ENCODE results near the gene EHD1.

Gene EHD1

DNA sequence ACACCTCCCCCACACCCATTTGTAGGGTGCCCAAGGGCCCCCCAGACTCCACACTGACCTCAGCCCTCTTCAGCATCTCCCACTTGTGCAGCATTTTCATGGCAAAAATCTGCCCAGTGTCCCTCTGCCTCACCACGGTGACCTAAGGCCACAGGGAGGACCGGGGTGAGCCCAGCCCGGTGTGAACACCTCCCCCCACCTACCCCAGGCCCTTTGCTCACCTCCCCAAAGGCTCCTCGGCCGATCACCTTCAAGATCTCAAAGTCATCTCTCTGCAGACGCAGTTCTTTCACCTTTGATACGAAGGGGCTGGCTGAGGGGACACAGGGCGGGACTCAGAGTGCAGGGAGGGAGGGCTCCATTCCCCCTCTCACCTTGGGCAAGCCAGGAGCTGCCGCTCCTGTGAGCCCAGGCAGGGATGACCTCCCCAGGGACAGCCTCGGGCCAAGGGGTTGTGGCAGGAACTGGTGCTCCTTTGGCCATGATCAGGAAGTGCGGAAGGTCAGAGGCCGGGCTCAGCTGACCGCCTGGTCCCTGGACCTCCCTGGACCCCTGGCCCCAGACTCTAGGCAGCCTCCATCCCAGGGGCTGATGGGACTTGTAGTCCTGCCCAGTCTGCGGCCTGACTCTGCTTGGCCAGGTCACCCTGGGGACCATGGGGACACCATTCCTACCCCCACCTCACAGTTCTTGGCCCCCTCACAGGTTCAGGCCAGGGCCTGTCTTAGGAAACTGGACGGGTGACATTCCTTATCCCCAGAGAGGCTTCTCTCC is 36.6 kb downstream of the EHD1 start:
- no peak for DNase-seq

DNA sequence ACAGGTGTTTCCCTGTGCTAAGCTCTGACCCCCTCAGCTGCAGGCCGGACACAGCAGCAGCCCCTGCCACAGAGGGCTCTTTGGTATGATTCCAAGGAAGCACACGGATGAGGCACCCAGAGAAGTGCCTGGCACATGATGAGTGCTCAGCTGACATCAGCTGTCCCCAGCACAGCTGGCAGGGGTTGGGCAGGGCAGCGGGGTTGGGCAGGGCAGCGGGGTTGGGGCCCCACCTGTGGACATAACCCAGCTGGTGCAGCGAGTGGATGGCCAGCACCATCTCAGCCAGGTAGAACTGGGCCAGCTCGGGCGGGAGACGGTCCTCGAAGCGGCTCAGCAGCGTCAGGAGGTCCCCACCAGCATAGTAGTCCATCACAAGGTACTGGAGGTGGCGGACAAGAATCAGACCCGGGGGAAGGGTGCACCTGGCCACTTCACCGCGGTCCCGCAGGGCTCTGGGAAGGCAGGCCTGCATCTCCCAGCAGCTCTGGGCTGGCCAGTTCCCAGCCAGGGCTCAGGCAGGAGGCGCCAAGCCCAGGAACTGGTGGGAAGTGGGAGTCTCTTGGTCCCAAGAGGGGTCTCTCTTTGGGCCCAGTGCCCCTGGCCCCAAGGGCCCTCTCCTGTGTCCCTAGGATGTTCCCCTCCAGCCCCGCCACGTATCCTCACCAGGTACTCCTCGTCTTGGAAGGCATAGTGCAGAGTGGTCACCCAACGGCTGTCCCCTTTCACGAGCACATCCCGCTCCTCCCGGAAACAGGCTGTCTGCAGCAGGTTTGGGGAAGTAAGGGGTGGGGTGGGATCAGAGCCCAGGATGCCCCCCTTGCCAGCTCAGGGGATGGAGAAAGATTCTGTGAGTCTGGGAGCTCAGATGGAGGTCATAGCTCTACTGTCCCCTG is 38.3 kb downstream of the EHD1 start:
- DNase-seq = no peak

DNA sequence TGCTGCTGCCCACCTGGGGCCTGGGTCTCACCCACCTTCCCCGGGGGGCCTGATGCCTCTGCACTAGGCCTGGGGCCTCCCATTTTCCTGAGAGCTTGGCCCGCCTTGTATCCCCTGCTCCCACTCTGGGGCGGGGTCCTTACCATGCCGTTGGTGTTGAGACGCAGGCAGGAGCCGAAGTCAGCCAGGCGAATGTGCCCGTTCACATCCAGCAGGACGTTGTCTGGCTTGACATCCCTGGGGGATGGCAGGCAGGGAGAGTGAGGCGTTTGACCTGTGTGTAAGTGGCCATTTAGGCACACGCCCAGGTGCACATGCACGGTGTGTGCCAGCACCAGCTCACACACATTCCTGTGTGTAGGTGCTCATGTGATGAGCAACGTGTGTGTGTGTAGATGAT is 39.1 kb downstream of the EHD1 start:
- DNase-seq = no peak

DNA sequence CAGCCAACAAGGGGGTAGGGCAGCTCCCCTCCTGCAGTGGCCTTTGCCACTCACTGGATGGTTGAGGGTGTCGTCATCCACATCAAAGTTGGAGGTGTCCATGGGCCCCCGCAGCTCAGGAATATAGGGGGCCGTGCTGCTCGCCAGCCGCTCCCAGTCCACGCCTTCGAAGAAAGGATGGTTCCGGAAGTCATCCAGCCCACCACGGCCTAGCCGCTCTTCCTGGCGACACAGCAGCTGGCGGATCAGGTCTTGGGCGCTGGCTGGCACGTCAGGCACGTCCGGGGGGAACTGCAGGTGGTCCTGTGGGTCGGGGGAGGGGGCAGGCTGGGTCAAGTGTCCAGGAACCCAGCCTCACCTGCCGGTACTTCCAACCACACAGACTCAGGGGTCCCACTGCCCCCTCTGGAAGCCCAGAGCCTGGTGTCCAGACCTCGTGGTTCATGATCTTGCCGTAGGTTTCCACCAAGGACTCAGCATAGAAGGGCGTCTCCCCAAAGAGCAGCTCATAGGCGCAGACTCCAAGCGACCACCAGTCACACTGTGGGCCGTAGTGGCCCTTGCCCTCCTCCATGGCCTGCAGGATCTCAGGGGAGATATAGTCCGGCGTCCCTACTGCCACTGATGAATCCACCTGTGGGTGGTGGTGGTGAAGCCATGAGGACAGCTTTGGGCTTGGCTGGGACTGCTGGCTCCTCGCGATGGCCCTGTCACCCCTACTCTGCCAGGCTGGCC is 39.7 kb downstream of the EHD1 start:
- no peak for DNase-seq

DNA sequence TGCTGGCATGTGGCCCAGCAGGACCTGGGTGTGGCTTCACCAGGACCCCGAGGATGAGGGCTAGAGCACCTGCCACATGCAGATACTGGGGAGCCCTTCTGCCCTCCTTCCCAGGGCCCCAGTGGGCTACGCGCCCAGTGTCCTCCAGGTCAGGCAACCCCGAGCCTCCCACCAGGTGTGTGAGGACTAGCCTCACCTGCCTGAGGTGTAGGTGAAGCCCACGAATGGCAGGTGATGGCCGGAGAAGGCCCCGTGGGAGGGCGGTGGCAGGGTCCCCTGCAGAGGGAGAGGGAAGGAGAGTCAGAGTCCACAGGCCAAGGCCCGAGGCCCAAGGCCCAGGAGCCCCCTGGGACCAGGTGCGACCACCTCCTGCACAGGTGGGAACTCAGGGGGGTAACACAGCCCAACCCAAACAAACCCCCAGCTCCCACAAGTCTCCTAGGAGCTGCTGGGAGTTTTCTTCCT is 40.5 kb downstream of the EHD1 start:
- DNase-seq = no peak

DNA sequence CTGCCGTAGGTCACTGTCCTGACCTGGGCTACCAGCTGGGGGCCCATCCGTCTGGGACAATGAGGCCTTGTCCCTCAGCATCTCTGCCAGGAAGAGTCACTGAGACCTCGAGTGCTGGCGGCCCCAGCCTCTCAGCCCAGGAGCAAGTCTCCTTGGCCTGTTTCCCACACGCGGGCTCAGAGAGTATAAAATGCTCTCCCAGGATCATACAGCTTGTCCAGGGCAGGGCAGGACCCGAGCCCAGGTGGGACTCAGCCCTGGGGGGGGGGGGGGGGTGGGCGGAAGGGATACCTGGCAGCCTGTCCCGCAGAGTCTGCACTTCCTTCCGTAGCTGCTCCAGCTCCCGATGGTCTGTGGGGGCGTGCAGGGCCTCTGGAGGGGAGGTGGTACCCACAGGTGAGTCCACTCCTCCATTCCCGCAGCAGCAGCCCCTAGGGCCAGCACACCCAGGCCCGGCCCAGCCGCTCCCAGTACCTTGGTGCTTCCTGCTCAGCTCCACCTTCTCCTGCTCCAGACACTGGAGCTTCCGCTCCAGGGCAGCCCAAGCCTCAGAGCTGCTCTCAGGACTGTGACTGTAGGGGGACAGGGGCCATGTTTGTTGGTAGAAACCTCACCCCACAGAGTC is 41.9 kb downstream of the EHD1 start:
- no peak for DNase-seq

DNA sequence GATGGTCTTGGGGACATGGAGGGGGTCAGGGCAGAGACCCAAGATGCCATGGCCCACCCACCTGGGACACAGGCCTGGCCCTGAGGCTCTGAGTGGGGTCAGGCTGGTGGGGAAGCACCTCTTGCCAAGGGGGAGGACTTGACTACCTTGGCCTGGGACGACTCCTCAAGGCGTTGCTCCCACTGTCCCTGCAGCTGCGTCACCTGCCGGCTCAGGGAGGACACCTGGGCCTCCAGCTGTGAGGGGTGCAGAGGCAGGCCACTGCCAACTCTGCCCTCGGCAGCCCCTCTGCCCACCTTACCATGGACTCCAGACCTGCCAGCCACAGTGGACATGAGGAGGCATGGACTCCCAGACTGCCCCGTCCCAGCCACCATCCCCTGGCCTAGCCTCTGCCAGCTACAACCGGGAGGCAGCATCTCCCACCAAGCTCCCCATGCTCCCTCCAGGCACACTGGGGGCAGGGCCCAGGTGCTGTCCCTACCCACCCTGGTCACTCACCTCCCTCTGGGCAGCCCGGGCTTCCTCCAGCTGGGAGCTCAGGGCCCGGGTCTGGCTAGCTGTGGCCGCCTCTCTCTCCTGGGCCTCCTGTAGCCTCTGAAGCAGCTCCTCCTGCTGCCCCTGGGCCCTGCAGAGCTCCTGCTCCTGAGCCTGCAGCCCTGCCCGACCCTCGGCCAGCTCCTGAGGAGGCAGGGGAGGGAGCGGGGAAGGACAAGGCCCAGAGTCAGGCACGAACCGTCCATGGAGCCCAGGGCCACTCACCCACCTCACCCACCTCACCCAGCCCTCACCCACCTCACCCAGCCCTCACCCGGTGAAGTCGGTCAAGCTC is 42.6 kb downstream of the EHD1 start:
- DNase-seq = no peak

DNA sequence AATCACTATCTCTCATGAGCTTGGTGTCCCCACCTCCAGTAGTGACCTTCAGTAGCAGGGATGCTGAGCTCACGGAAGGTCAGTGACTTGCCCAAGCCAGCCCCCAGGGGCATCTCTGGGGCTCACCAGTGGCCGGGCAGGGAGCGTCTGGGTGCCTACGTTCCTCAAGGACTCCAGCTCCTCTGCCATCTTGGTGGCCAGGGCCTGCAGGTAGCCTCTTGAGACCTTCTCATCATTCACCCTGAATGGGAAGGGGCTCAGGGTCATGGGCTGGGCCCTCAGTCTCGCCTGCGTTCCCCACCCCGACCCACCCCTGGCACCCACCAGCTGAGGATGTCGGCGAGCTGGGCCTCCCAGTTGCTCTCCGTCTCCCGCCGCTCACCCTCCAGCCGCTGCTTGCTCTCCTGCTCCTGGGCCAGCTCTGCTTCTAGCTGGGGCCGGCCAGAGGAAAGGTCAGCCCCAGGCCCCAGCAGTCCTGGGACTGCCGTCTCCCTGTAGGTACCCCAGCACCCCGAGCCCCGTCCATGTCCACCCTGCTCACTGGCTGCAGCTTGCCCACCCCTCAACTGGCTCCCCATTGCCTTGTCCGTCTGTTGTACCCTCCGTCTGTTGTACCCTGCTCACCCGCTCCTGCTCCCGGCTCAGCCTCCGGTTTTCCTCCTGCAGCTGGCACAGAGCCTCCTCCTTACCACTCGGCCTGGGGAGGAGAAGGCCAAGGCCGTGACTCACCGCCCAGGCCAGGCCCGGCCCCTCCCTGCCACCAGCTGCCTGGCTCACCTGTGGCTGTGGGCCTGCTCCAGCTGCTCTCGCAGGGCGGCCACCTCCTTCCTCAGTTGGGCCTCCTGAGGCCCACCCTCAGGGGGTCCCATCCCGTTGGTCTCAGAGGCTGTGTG is 43.5 kb downstream of the EHD1 start:
- no peak for DNase-seq

DNA sequence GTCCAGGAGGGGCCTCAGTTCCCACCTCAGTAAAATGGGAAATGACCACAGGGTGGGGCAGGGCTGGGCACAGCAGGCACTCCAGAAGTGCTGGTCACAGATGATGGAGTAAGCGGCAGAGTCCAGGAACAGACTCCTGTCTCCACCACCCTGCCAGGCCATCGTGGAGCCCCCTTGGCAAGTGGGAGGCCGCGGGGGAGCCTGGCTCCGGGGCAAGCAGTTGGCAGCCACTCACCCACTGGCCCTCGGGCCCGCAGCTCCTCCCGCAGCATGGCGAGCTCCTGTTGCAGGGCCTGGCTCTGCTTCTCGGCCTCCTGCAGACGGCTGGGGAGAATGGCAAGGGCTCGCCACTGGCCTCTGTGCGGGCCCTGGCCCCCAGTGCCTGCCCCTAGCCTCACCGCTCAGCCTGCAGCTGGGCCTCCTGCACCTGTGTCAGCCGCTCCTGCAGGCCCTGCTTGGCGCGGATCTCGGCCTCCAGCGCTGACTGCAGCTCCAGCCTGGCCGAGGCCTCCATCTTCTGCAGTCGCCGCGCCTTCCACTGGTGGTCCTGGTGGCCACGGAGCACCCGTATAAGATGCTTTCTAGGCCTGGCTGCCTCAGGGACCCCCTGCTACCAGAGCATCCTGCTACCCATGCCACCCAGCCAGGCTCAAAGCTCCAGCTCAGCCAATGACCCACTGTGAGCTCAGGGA is 44.2 kb downstream of the EHD1 start:
- no peak for DNase-seq

DNA sequence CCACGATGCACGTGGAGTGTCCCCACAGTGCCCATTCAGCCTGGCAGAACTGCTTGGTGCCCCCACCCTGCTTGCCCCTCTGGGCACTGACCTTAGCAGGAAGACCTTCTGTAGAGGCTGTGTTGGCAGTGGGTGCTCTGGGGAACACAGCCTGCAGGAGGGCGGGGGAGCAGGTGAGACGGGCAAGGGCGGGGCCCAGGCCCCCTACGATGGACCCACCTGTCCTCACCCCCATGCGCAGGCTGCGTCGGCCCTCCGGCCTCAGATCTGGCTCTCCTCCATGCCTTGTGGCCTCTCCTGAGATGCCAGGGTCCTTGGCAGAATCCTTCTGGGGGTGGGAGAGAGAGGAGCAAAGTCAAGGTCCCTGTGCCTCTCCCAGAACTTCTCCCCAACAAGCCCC is 44.9 kb downstream of the EHD1 start:
- no peak for DNase-seq

DNA sequence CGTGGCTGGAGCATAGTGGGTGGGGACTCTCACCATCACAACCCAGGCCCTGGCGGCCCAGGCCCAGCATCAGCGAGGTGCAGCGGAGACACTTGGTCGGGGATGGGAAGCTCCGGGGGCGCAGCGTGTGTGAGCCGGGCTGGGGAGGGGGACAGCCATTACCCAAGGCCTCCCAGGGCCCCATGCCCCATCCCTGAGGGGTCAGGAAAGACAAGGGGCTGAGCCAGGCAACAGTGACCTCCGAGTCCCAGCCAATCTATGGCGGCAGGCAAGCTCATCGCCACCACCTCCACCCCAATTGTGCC is 45.3 kb downstream of the EHD1 start:
- DNase-seq = no peak

DNA sequence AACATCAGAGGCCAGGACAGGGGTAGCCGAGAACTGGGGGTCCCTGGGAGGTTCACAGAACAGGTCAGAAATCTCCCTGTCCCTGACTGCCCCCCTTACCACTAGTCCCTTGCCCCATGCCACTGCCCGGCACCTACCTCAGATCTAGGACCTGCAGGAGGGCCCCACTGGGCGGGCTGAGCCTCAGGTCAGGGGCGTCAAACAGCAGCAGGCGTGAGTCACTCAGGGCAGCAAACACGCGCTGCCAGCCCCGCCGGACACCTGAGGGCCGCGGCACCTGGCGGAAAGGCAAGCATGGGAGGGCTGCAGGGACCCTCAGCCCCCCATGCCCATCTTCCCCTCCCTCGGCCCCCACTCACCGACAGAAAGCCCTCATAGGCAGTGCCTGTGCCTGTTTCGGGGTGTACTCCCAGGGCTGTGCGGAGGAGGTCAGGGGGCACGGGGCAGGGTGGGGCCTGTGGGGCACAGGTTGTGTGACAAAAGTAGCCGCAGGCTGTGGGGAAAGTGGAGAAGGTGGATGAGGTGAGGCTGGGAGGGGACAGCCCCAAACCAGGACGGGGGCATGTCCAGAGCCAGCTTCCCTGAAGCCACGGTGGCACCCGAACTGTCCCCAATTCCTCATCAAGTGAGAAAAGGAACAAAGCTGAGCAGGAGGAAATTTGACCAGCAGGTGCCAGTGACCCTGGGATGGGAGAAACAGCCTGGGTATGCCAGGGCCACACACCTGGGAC is 45.8 kb downstream of the EHD1 start:
- DNase-seq = no peak

DNA sequence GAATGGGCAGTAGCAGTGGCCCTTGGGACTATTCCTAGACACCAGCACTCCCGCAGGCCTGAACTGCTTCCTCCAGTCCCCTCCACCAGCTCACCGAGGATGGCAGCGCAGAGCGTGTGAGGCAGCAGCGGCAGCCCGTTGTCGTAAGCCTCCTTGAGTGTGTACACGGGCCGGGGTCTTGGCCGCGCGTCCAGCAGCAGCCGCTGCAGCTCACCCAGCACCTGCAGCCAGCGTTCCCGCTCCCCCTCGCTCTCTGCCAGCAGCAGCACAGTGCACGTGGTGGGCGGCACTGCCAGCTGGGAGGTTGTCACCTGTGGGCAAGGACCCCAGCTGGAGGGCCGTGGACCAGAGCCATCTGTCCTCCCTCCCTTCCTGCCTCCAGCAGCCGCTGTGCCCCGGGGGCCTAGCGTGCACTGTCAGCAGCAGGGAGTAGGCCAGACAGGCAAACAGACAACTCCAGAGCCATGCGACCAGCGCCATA is 47.0 kb downstream of the EHD1 start:
- DNase-seq = no peak

DNA sequence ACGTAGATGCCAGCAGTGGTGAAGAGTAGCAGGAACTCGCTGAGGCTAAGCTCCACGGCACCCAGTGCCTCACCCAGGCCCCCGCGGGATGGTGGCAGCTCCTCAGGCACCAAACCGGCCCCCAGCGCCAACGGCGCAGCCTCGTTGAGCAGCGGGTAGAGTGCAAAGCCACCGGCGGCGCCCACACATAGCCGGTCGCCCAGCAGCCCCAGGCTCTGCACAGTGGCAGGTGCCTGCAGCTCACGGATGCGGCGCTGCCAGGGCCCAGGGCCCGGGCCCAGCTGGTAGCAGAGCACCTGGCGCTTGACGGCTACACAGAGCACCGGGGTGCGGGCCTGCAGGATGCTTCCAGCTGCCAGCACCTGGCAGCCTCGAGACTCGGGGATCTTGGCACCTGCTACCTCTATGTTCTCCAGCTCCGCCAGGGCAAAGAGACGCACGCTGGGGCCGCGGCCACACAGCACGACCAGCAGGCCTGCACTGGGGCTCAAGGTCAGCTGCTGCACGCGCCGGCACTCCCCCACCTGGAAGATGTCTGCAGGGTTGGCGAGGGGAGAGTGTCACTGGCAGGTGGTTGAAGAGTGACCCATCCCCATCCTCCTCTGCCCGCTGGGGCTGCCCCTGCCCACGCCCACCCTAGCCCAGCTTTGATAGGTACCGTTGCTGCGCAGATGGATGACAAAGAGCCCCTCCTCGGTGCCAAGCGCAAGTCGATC is 48.7 kb downstream of the EHD1 start:
- no peak for DNase-seq

DNA sequence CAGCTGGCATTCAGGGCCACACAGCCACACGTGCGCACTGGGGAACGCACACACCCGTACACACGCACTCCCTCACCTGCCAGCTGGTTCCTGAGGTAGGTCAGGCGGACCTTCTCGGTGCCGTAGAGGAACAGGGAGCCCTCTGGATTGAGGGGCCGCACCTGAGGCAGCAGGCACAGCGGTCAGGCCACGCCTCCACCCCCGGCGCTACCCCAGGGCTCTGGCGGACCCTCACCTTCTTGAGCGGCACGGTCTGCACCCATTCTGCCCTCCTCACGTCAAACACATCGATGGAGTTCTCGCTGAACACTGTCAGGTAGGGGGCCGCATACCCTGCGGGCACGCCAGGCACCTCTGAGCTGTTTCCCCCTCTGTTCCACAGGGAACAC is 51.0 kb downstream of the EHD1 start:
- no peak for DNase-seq

DNA sequence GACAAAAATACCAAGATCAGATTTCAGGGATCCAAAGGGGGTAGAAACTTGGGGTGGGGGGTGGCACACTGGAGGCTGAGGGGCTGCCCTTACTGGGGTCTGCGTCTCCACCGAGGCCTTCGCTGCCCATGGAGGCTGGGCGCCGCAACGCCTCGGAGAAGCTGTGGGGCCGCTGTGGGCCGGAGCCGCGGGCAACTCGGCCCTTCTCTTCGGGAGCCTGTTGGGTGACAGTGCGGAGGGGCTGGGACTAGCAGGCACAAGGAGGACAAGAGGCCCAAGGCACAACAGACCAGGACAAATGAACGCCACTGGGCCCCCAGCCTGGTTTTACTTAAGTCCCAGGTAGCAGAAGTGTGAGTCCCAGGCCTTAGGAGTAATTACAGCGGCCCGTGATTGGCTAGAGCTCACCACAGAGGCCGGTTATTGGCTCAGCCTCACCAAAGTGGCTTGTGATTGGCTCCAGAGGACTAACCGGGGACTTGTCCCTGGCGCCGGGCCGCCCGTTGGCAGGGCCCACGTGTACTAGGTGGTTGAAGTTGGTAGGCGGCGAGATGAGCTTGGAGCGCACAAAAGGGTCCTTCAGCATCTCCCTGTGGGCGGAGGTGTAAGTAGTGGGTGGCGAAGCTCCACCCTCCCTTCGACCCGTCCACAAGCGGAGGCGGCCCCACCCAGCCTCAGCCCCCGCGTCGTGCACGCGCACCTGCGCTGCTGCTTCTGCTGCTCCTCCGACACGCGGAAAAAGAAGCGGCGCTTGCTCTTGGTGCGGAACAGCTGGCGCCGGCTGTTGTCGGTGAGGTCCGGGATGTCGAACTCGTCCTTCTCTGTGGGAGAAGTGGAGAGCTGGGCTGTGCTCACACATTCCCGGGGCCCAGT is 51.6 kb downstream of the EHD1 start:
- no peak for DNase-seq

DNA sequence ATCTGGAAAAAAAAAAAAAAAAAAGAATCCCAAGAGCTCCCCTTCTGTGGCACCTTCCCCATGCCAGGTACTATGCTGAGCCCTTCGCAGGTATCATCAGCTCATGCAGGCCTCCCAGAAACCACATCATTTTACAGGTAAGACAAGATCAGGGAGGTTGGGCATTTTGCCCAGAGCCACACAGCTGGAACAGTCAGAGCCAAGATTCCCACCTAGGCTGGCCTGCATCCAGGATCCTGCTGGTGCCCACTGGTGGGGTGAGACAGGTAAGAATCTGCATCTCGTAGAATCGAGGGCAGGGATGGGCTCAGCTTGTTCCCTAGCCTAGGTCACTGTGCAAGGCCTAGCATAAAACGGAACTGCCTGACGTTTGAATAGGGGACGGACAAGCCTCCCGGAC is 52.4 kb downstream of the EHD1 start:
- DNase-seq = no peak

DNA sequence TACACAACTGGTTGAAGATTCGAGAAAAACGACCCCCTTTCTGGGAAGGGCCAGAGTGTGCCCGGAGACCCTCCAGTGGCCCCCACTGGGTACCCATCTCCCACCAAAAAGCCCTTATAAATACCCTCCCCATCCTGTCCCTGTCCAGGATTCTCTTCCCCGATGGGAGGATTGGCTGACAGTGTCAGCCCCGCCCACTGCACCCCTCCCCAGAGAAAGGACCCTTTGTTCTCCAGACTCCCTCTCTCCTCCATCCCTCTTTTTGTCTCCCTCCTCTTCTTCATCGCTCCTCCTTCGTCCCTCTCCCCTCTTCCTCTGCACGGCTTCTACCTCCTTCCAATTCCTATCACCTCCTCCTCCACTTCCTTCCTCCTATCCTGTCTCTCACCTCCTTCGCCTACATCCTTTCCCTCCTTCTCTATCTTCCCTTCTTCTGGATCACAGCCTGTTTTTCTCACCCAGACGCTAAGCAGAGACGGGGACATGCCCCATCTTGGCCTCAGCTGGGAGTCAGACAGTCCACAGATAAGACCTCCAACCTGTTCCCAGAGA is 54.8 kb downstream of the EHD1 start:
- no peak for DNase-seq

Data from NCI-H187 (cell line).